Measurements from ENCODE around the gene ATP5MK. TPM values are rescaled to one million over a fixed set of nuclear protein-coding genes. Genes with fewer than 3 reads are reported as not detected.

ATP5MK gene
- total RNA-seq, 2 experiments from 2014 or later, result 404 to 425 TPM

GRCh38 chr10:103394180-103394579, 2.1 kb downstream of the ATP5MK start:
- Mint-ChIP-seq H3K4me3 (peak overlapping the region; percentile 49), H3K4me1 (ENCODE audit: low read depth) (peaks cover 49% of the 10 kb centered on the region), H3K27me3 (no peaks in the 10 kb centered on the region), H3K27ac (peak overlapping the region; percentile 97), H3K36me3 (ENCODE audit: low read depth) (peaks cover 57% of the 10 kb centered on the region), H3K9me3 (no peaks in the 10 kb centered on the region)
- CTCF ChIA-PET, result no interaction called here
- intact Hi-C loops (cut with micrococcal nuclease), result no loop called here
- POLR2A ChIA-PET, result no interaction called here
- no peak for TF ChIP-seq CTCF (IDR thresholded peaks at IDR 0.05)
- no peak for ATAC-seq
- DNase-seq, result peak; percentile 11

- POLR2A ChIA-PET, result no interaction called here
- Mint-ChIP-seq H3K4me3 (no peak overlapping the region), H3K4me1 (ENCODE audit: low read depth) (no peaks in the 10 kb centered on the region), H3K27me3 (no peaks in the 10 kb centered on the region), H3K27ac (no peak overlapping the region), H3K9me3 (no peaks in the 10 kb centered on the region), H3K36me3 (ENCODE audit: low read depth) (peaks cover 20% of the 10 kb centered on the region)
- intact Hi-C loops (cut with micrococcal nuclease), result no loop called here
- no peak for ATAC-seq
- TF ChIP-seq CTCF (IDR thresholded peaks at IDR 0.05), result no peak
- CTCF ChIA-PET, result no interaction called here
- no peak for DNase-seq
Measured at GRCh38 chr10:103382769-103383168, 13.5 kb downstream of the ATP5MK start.

- no peak for DNase-seq
- POLR2A ChIA-PET, result no interaction called here
- H3K27ac Mint-ChIP-seq, result no peak overlapping the region
- no peaks in the 10 kb centered on the region for H3K27me3 Mint-ChIP-seq
- H3K36me3 Mint-ChIP-seq (ENCODE audit: low read depth), result peaks cover 20% of the 10 kb centered on the region
- peaks cover 17% of the 10 kb centered on the region for H3K4me1 Mint-ChIP-seq (ENCODE audit: low read depth)
- CTCF ChIA-PET, result interaction anchor here (0.6 to 1.1 kb wide), 2 partner anchors 41 to 192 kb away, joined by 3 to 4 read pairs; no protein-coding TSS in a partner anchor
- ATAC-seq, result no peak
- no peaks in the 10 kb centered on the region for H3K9me3 Mint-ChIP-seq
- H3K4me3 Mint-ChIP-seq, result no peak overlapping the region
- no peak for TF ChIP-seq CTCF (IDR thresholded peaks at IDR 0.05)
- intact Hi-C loops (cut with micrococcal nuclease), result no loop called here
Measured at GRCh38 chr10:103374263-103374662, 22.0 kb downstream of the ATP5MK start.

- intact Hi-C loops (cut with micrococcal nuclease), result no loop called here
- ATAC-seq (no peak), DNase-seq (no peak)
- Mint-ChIP-seq H3K4me3 (no peak overlapping the region), H3K27ac (peak overlapping the region; percentile 2), H3K36me3 (ENCODE audit: low read depth) (peaks cover 20% of the 10 kb centered on the region), H3K27me3 (no peaks in the 10 kb centered on the region), H3K9me3 (no peaks in the 10 kb centered on the region), H3K4me1 (ENCODE audit: low read depth) (peaks cover 18% of the 10 kb centered on the region)
- no peak for TF ChIP-seq CTCF (IDR thresholded peaks at IDR 0.05)
- ChIA-PET CTCF (interaction anchor here (0.6 kb wide), 1 partner anchor 191 kb away, joined by 3 read pairs; no protein-coding TSS in a partner anchor), POLR2A (no interaction called here)
Measured at GRCh38 chr10:103373544-103373943, 22.7 kb downstream of the ATP5MK start.

- H3K4me3 Mint-ChIP-seq, result peak within 1 kb of the TSS; percentile 84
- TF ChIP-seq CTCF (IDR thresholded peaks at IDR 0.05), result no peak
- peak within 1 kb of the TSS; percentile 90 for H3K27ac Mint-ChIP-seq
- H3K27me3 Mint-ChIP-seq, result no peaks in the 10 kb centered on the region
- peaks cover 3% of the 10 kb centered on the region for H3K36me3 Mint-ChIP-seq (ENCODE audit: low read depth)
- DNase-seq, result peak; percentile 95
- ChIA-PET POLR2A (interaction anchor here (0.8 to 1.3 kb wide), 4 partner anchors 11 to 74 kb away, joined by 3 to 8 read pairs (median 4); partner anchors contain the start of genes ATP5MK, PCGF6 and PDCD11), CTCF (interaction anchor here (1.0 kb wide), 1 partner anchor 9 kb away, joined by 4 read pairs; no protein-coding TSS in a partner anchor)
- peaks cover 22% of the 10 kb centered on the region for H3K4me1 Mint-ChIP-seq (ENCODE audit: low read depth)
- no peaks in the 10 kb centered on the region for H3K9me3 Mint-ChIP-seq
- peak; percentile 76 for ATAC-seq
- intact Hi-C loops (cut with micrococcal nuclease), result no loop called here
Measured at GRCh38 chr10:103367782-103368518, 28.3 kb downstream of the ATP5MK start, which contains the start of gene TAF5. TSS of gene TAF5 (plus strand) at chr10:103367976. CDS start at chr10:103367990, 14 bp downstream.
